GM23248 (cell line): ENCODE data around the gene SGTA. TPM values are rescaled to one million over a fixed set of nuclear protein-coding genes. Genes with fewer than 3 reads are reported as not detected.

Source experiments
- DNase-seq: peaks from one replicate; pipeline ENCODE4 v3.0.0-alpha.2; 2015
- H2AFZ ChIP-seq: fragments of 200-600 bp; sonication (generic); 2 replicates; pipeline ENCODE4 v1.6.1; 2016; ENCODE audit warnings: antibody characterized with exemption
- H3F3A ChIP-seq: fragments of 200-600 bp; sonication (generic); 2 replicates; pipeline ENCODE4 v1.6.1; 2016; ENCODE audit warnings: mild to moderate bottlenecking, antibody characterized with exemption, mixed run types; ENCODE audit not compliant: insufficient read depth
- H3K27ac ChIP-seq: fragments of 200-600 bp; sonication (generic); 2 replicates; pipeline ENCODE4 v1.5.1; 2016; ENCODE audit warnings: mild to moderate bottlenecking
- H3K27me3 ChIP-seq: fragments of 200-600 bp; sonication (generic); replicated peaks from 2 replicates; pipeline ENCODE4 v1.6.1; 2016; ENCODE audit warnings: mild to moderate bottlenecking; ENCODE audit not compliant: insufficient read depth
- H3K36me3 ChIP-seq: fragments of 200-600 bp; sonication (generic); 2 replicates; pipeline ENCODE4 v1.6.1; 2016; ENCODE audit warnings: low read depth, mild to moderate bottlenecking
- H3K4me1 ChIP-seq: fragments of 200-600 bp; sonication (generic); 2 replicates; pipeline ENCODE4 v1.6.1; 2016; ENCODE audit warnings: mild to moderate bottlenecking; ENCODE audit not compliant: insufficient read depth
- H3K4me2 ChIP-seq: fragments of 200-600 bp; sonication (generic); one replicate; pipeline ENCODE4 v1.6.1; 2016; ENCODE audit warnings: mild to moderate bottlenecking; ENCODE audit not compliant: unreplicated experiment
- H3K4me3 ChIP-seq: fragments of 200-600 bp; sonication (generic); 2 replicates; pipeline ENCODE4 v1.5.1; 2016; ENCODE audit warnings: mild to moderate bottlenecking
- H3K79me2 ChIP-seq: fragments of 200-600 bp; sonication (generic); 2 replicates; pipeline ENCODE4 v1.6.1; 2016; ENCODE audit warnings: mild to moderate bottlenecking; ENCODE audit not compliant: insufficient read depth
- H3K9ac ChIP-seq: fragments of 200-600 bp; sonication (generic); 2 replicates; pipeline ENCODE4 v1.6.1; 2016; ENCODE audit warnings: mild to moderate bottlenecking
- H3K9me2 ChIP-seq: fragments of 200-600 bp; sonication (generic); 2 replicates; pipeline ENCODE4 v1.6.1; 2016; ENCODE audit warnings: mixed run types, mild to moderate bottlenecking, moderate library complexity; ENCODE audit not compliant: insufficient read depth
- H3K9me3 ChIP-seq: fragments of 200-600 bp; sonication (generic); one replicate; pipeline ENCODE4 v1.6.1; 2017; ENCODE audit warnings: low read depth
- H4K20me1 ChIP-seq: fragments of 200-600 bp; sonication (generic); 2 replicates; pipeline ENCODE4 v1.6.0; 2016; ENCODE audit not compliant: insufficient read depth
- EZH2 ChIP-seq: fragments of 200-600 bp; sonication (generic); IDR thresholded peaks from 2 replicates; pipeline ENCODE4 v1.6.1; 2018; ENCODE audit warnings: antibody characterized with exemption, mild to moderate bottlenecking; ENCODE audit not compliant: insufficient read depth, poor library complexity, severe bottlenecking
- EZH2phosphoT487 ChIP-seq: fragments of 200-600 bp; sonication (generic); IDR thresholded peaks from 2 replicates; pipeline ENCODE4 v1.6.1; 2018; ENCODE audit warnings: antibody characterized with exemption, moderate library complexity, mild to moderate bottlenecking, low read depth; ENCODE audit not compliant: insufficient read depth
- WGBS, 2 experiments: methylation state at CpG; one replicate each; pipeline ENCODE4 v1.1.6; 2015 to 2017; ENCODE audit warnings: low lambda C conversion rate in 2 of 2, low coverage in 1 of 2; ENCODE audit errors: missing lambda C conversion rate in 2 of 2; 5-methylcytosine and 5-hydroxymethylcytosine counted together
- in situ Hi-C: fragments of 300-500 bp; cut with MboI; formaldehyde crosslinking; loops from 2 replicates; pipeline ENCODE4 v1.15.0; 2020
- polyA plus RNA-seq: library from polyadenylated mRNA; unstranded; fragments of >200 nt; fragmentation: Nextera tagmentation; extraction: Ambion mirVana; gene quantifications from 2 replicates; pipeline ENCODE4 v1.2.1, GENCODE V29; 2016
- total RNA-seq: library from RNA; depleted of rRNA; stranded (reverse); fragments of >200 nt; shearing (Covaris generic); gene quantifications from 2 replicates; pipeline ENCODE4 v1.2.3, GENCODE V29; 2014

SGTA gene
- total and polyA plus RNA-seq, 2 experiments from 2014 or later, result 57.5 to 66.2 TPM

GRCh38 chr19:2782329-2782935 lies 641 bp downstream of the SGTA start:
- peaks cover 24% of the 10 kb centered on the region for H3K4me1 ChIP-seq
- H3K9ac ChIP-seq, result peak overlapping the region; percentile 94
- peak; percentile 45 for DNase-seq
- H3K9me2 ChIP-seq, result no peaks in the 10 kb centered on the region
- H3K9me3 ChIP-seq, result no peaks in the 10 kb centered on the region
- H3K4me3 ChIP-seq, result peak overlapping the region; percentile 97
- peak overlapping the region; percentile 96 for H3K4me2 ChIP-seq
- H3F3A ChIP-seq, result peaks cover 7% of the 10 kb centered on the region
- no peaks in the 10 kb centered on the region for H3K27me3 ChIP-seq
- H3K27ac ChIP-seq, result peak overlapping the region; percentile 60
- in situ Hi-C loops, result no loop called here
- H2AFZ ChIP-seq, result peak overlapping the region; percentile 83
- no peaks in the 10 kb centered on the region for H4K20me1 ChIP-seq
- WGBS, 2 experiments, result 0 to 1% methylated on average over 24 of the region's 24 CpGs
- H3K36me3 ChIP-seq, result no peaks in the 10 kb centered on the region
- H3K79me2 ChIP-seq, result peaks cover 78% of the 10 kb centered on the region
- no peak for TF ChIP-seq EZH2phosphoT487
- no peak for TF ChIP-seq EZH2

GRCh38 chr19:2780284-2780683 lies 2.8 kb downstream of the SGTA start:
- Histone ChIP-seq H3K4me3 (no peak overlapping the region), H3F3A (peaks cover 7% of the 10 kb centered on the region), H3K36me3 (no peaks in the 10 kb centered on the region), H3K9me2 (no peaks in the 10 kb centered on the region), H3K4me1 (peaks cover 20% of the 10 kb centered on the region), H3K27me3 (no peaks in the 10 kb centered on the region), H3K4me2 (no peak overlapping the region), H3K79me2 (peaks cover 78% of the 10 kb centered on the region), H3K9ac (no peak overlapping the region), H3K9me3 (no peaks in the 10 kb centered on the region), H3K27ac (no peak overlapping the region), H4K20me1 (no peaks in the 10 kb centered on the region), H2AFZ (no peak overlapping the region)
- TF ChIP-seq EZH2 (no peak), EZH2phosphoT487 (no peak)
- 80 to 81% methylated on average over 7 of the region's 7 CpGs for WGBS, 2 experiments
- in situ Hi-C loops, result no loop called here
- DNase-seq, result no peak

- Histone ChIP-seq H3K4me1 (peaks cover 15% of the 10 kb centered on the region), H4K20me1 (no peaks in the 10 kb centered on the region), H3K79me2 (peaks cover 89% of the 10 kb centered on the region), H3K27me3 (no peaks in the 10 kb centered on the region), H3F3A (peaks cover 7% of the 10 kb centered on the region), H3K4me3 (no peak overlapping the region), H3K9me2 (no peaks in the 10 kb centered on the region), H3K4me2 (no peak overlapping the region), H3K9me3 (no peaks in the 10 kb centered on the region), H3K27ac (no peak overlapping the region), H3K9ac (no peak overlapping the region), H2AFZ (no peak overlapping the region), H3K36me3 (no peaks in the 10 kb centered on the region)
- in situ Hi-C loops, result no loop called here
- TF ChIP-seq EZH2phosphoT487, result no peak
- no peak for TF ChIP-seq EZH2
- WGBS, 2 experiments, result 65 to 71% methylated on average over 14 of the region's 14 CpGs
- DNase-seq, result no peak
Observed at GRCh38 chr19:2779121-2779740, 3.8 kb downstream of the SGTA start.

- 84 to 86% methylated on average over 12 to 19 of the region's 19 CpGs for WGBS, 2 experiments
- H2AFZ ChIP-seq, result no peak overlapping the region
- H3K9me3 ChIP-seq, result no peaks in the 10 kb centered on the region
- H3K79me2 ChIP-seq, result peaks cover 93% of the 10 kb centered on the region
- no peak for DNase-seq
- H3K27me3 ChIP-seq, result no peaks in the 10 kb centered on the region
- in situ Hi-C loops, result no loop called here
- no peaks in the 10 kb centered on the region for H4K20me1 ChIP-seq
- H3K9me2 ChIP-seq, result no peaks in the 10 kb centered on the region
- H3K27ac ChIP-seq, result no peak overlapping the region
- H3F3A ChIP-seq, result no peaks in the 10 kb centered on the region
- no peaks in the 10 kb centered on the region for H3K36me3 ChIP-seq
- no peak overlapping the region for H3K4me3 ChIP-seq
- H3K4me1 ChIP-seq, result peaks cover 11% of the 10 kb centered on the region; the same call in 1 of the 2 replicates
- no peak overlapping the region for H3K9ac ChIP-seq
- H3K4me2 ChIP-seq, result no peak overlapping the region
- no peak for TF ChIP-seq EZH2
- TF ChIP-seq EZH2phosphoT487, result no peak
Observed at GRCh38 chr19:2777952-2778683, 5.0 kb downstream of the SGTA start.
